CD4-positive, alpha-beta T cell treated with Interleukin-4 for 1 hour (primary cell): ENCODE measurements around the gene ABHD11.
"Not testable (repeated sequence)": the region's sequence is repeated elsewhere in the genome, so short reads cannot be mapped to it uniquely, and the experiment has no call there.

Experiments used
- DNase-seq, 2 donors: peaks; one replicate each; pipeline ENCODE4 v3.0.0-alpha.2; 2020 to 2022

Gene ABHD11

GRCh38 chr7:73738612-73739386, at the start of gene ABHD11:
TSS of gene ABHD11 (minus strand) at chr7:73738802. CDS start at chr7:73738770, 32 bp downstream.
- peak; percentile 97 to 99 for DNase-seq

GRCh38 chr7:73787786-73788048, 49.1 kb upstream of the ABHD11 start:
- not testable (repeated sequence) for DNase-seq

- DNase-seq = no peak
Measured at GRCh38 chr7:73786588-73786987, 48.0 kb upstream of the ABHD11 start.

- no peak for DNase-seq
Measured at GRCh38 chr7:73779517-73779916, 40.9 kb upstream of the ABHD11 start.

- no peak for DNase-seq
Measured at GRCh38 chr7:73778801-73779389, 40.3 kb upstream of the ABHD11 start.

GRCh38 chr7:73774923-73775322, 36.3 kb upstream of the ABHD11 start:
- DNase-seq = no peak

GRCh38 chr7:73773700-73774517, 35.3 kb upstream of the ABHD11 start:
- no peak for DNase-seq

- no peak for DNase-seq
Measured at GRCh38 chr7:73770860-73771670, 32.5 kb upstream of the ABHD11 start.

GRCh38 chr7:73770002-73770859, 31.6 kb upstream of the ABHD11 start, which contains the start of gene CLDN3:
TSS of gene CLDN3 (minus strand) at chr7:73770270. CDS start at chr7:73770049, 221 bp downstream.
- DNase-seq = no peak

GRCh38 chr7:73769481-73770001, 30.9 kb upstream of the ABHD11 start:
- DNase-seq = no peak

- no peak for DNase-seq
Measured at GRCh38 chr7:73768641-73769480, 30.3 kb upstream of the ABHD11 start.

GRCh38 chr7:73766556-73767229, 28.1 kb upstream of the ABHD11 start:
- no peak for DNase-seq

- DNase-seq = no peak
Measured at GRCh38 chr7:73762659-73762999, 24.0 kb upstream of the ABHD11 start.

- DNase-seq = no peak
Measured at GRCh38 chr7:73761854-73762658, 23.5 kb upstream of the ABHD11 start.

- no peak for DNase-seq
Measured at GRCh38 chr7:73758581-73759138, 20.1 kb upstream of the ABHD11 start.

GRCh38 chr7:73749931-73750776, 11.6 kb upstream of the ABHD11 start:
- no peak for DNase-seq

- DNase-seq = no peak
Measured at GRCh38 chr7:73746378-73746777, 7.8 kb upstream of the ABHD11 start.
